Astrocyte (in vitro differentiated cells and primary cell): ENCODE measurements around the gene TSSK1B. TPM values are rescaled to one million over a fixed set of nuclear protein-coding genes. Genes with fewer than 3 reads are reported as not detected.

Experiments used
- DNase-seq: peaks from one replicate; pipeline ENCODE4 v3.0.0-alpha.2; 2010; ENCODE audit warnings: low read depth
- FAIRE-seq: peaks from 2 replicates; lab custom pipeline; 2011; peaks lifted over from hg19 to GRCh38; lab: Jason Lieb, UNC
- H2AFZ ChIP-seq: 2 replicates; pipeline ENCODE4 v1.6.0; 2012; ENCODE audit warnings: low read depth, low read length, inconsistent platforms
- H3K27ac ChIP-seq: 2 replicates; pipeline ENCODE4 v1.5.1; 2011; ENCODE audit warnings: low read depth, low read length, inconsistent platforms
- H3K27me3 ChIP-seq: 2 replicates; pipeline ENCODE4 v1.6.0; 2011; ENCODE audit warnings: low read length, inconsistent platforms; ENCODE audit not compliant: insufficient read depth
- H3K36me3 ChIP-seq: 2 replicates; pipeline ENCODE4 v1.5.1; 2011; ENCODE audit warnings: low read length, inconsistent platforms; ENCODE audit not compliant: insufficient read depth
- H3K4me1 ChIP-seq: 2 replicates; pipeline ENCODE4 v1.5.1; 2011; ENCODE audit warnings: low read length, inconsistent platforms; ENCODE audit not compliant: insufficient read depth
- H3K4me2 ChIP-seq: 2 replicates; pipeline ENCODE4 v1.6.0; 2012; ENCODE audit warnings: low read length, inconsistent platforms
- H3K4me3 ChIP-seq: 2 replicates; pipeline ENCODE4 v1.5.1; 2011; ENCODE audit warnings: low read depth, mild to moderate bottlenecking, low read length, inconsistent platforms; ENCODE audit not compliant: insufficient read depth
- H3K79me2 ChIP-seq: 2 replicates; pipeline ENCODE4 v1.6.0; 2012; ENCODE audit warnings: mild to moderate bottlenecking, low read length, inconsistent platforms; ENCODE audit not compliant: insufficient read depth
- H3K9ac ChIP-seq: 2 replicates; pipeline ENCODE4 v1.6.0; 2012; ENCODE audit warnings: mild to moderate bottlenecking, low read length, inconsistent platforms
- H3K9me3 ChIP-seq: 2 replicates; pipeline ENCODE4 v1.5.1; 2012; ENCODE audit warnings: low read depth, mild to moderate bottlenecking, low read length, inconsistent platforms; ENCODE audit not compliant: insufficient read depth
- H4K20me1 ChIP-seq: 2 replicates; pipeline ENCODE4 v1.6.0; 2012; ENCODE audit warnings: low read length, inconsistent platforms; ENCODE audit not compliant: insufficient read depth
- H3K27ac Mint-ChIP-seq: one replicate; pipeline ENCODE4 v1.8.0; 2021; ENCODE audit warnings: mild to moderate bottlenecking, mixed read lengths; ENCODE audit not compliant: unreplicated experiment
- H3K27me3 Mint-ChIP-seq: one replicate; pipeline ENCODE4 v1.8.0; 2021; ENCODE audit warnings: low read depth, mixed read lengths; ENCODE audit not compliant: unreplicated experiment
- H3K36me3 Mint-ChIP-seq: one replicate; pipeline ENCODE4 v1.8.0; 2021; ENCODE audit warnings: low read depth, mixed read lengths; ENCODE audit not compliant: unreplicated experiment
- H3K4me1 Mint-ChIP-seq: one replicate; pipeline ENCODE4 v1.8.0; 2021; ENCODE audit warnings: low read depth, mixed read lengths; ENCODE audit not compliant: unreplicated experiment
- H3K4me3 Mint-ChIP-seq: one replicate; pipeline ENCODE4 v1.8.0; 2021; ENCODE audit warnings: mild to moderate bottlenecking, moderate library complexity, mixed read lengths; ENCODE audit not compliant: unreplicated experiment
- H3K9me3 Mint-ChIP-seq: one replicate; pipeline ENCODE4 v1.8.0; 2021; ENCODE audit warnings: mild to moderate bottlenecking, mixed read lengths; ENCODE audit not compliant: unreplicated experiment
- CTCF ChIP-seq: IDR thresholded peaks from 2 replicates; pipeline ENCODE4 v1.5.1; 2011; ENCODE audit warnings: low read depth, mild to moderate bottlenecking, inconsistent platforms, low read length, moderate library complexity; ENCODE audit not compliant: insufficient read depth
- EZH2 ChIP-seq: IDR thresholded peaks from 2 replicates; pipeline ENCODE4 v1.6.1; 2012; ENCODE audit warnings: mild to moderate bottlenecking, low read length, inconsistent platforms; ENCODE audit not compliant: insufficient read depth
- total RNA-seq: library from RNA; stranded (reverse); gene quantifications from 2 replicates; pipeline ENCODE4 v1.2.1, GENCODE V29; 2021

Gene TSSK1B
- total RNA-seq, 1 donor from 2014 or later: 0.20 TPM

GRCh38 chr5:113433862-113434612 is 752 bp downstream of the TSSK1B start:
- Histone ChIP-seq H4K20me1 (no peaks in the 10 kb centered on the region), H3K9me3 (no peaks in the 10 kb centered on the region), H2AFZ (no peak overlapping the region), H3K4me1 (no peaks in the 10 kb centered on the region), H3K79me2 (no peaks in the 10 kb centered on the region), H3K27me3 (no peaks in the 10 kb centered on the region), H3K36me3 (no peaks in the 10 kb centered on the region), H3K27ac (no peak overlapping the region), H3K4me3 (no peak overlapping the region), H3K4me2 (no peak overlapping the region), H3K9ac (no peak overlapping the region)
- FAIRE-seq: no peak
- TF ChIP-seq EZH2: no peak
- no peak for TF ChIP-seq CTCF
- Mint-ChIP-seq H3K27ac (no peak overlapping the region), H3K9me3 (peaks cover 2% of the 10 kb centered on the region), H3K4me1 (no peaks in the 10 kb centered on the region), H3K36me3 (peaks cover 11% of the 10 kb centered on the region), H3K4me3 (no peak overlapping the region), H3K27me3 (no peaks in the 10 kb centered on the region)
- DNase-seq: no peak

GRCh38 chr5:113433071-113433470 is 1.7 kb downstream of the TSSK1B start:
- DNase-seq (no peak), FAIRE-seq (no peak)
- Histone ChIP-seq H3K27me3 (no peaks in the 10 kb centered on the region), H3K9me3 (no peaks in the 10 kb centered on the region), H3K4me2 (no peak overlapping the region), H3K9ac (no peak overlapping the region), H3K4me1 (no peaks in the 10 kb centered on the region), H3K27ac (no peak overlapping the region), H3K36me3 (no peaks in the 10 kb centered on the region), H4K20me1 (no peaks in the 10 kb centered on the region), H3K79me2 (no peaks in the 10 kb centered on the region), H3K4me3 (no peak overlapping the region), H2AFZ (no peak overlapping the region)
- TF ChIP-seq EZH2 (no peak), CTCF (no peak)
- H3K4me1 Mint-ChIP-seq: no peaks in the 10 kb centered on the region
- H3K9me3 Mint-ChIP-seq: peaks cover 2% of the 10 kb centered on the region
- no peak overlapping the region for H3K4me3 Mint-ChIP-seq
- peaks cover 11% of the 10 kb centered on the region for H3K36me3 Mint-ChIP-seq
- no peaks in the 10 kb centered on the region for H3K27me3 Mint-ChIP-seq
- no peak overlapping the region for H3K27ac Mint-ChIP-seq
